Fibroblast of villous mesenchyme (primary cell): ENCODE data around the gene CDK9. TPM values are rescaled to one million over a fixed set of nuclear protein-coding genes. Genes with fewer than 3 reads are reported as not detected.

Experiments used
- DNase-seq: peaks from one replicate; pipeline ENCODE4 v3.0.0-alpha.2; 2010; ENCODE audit warnings: low read depth
- H3K4me3 ChIP-seq: 2 replicates; pipeline ENCODE4 v1.5.1; 2011; ENCODE audit warnings: low read depth, mild to moderate bottlenecking, low read length
- total RNA-seq: library from RNA; depleted of rRNA; stranded (reverse); fragments of >200 nt; gene quantifications from 2 replicates; pipeline ENCODE4 v1.2.3, GENCODE V29; 2012
- TF ChIP-seq, protein P1 (sequence below): IDR thresholded peaks from 2 replicates; pipeline ENCODE4 v1.5.1; 2012; ENCODE audit warnings: low read depth, mild to moderate bottlenecking, low read length; ENCODE audit not compliant: insufficient read depth

The CDK9 gene
- total RNA-seq, 1 donor, result 50.1 TPM

GRCh38 chr9:127746959-127747569, 38.8 kb upstream of the CDK9 start:
- no peak for DNase-seq
- H3K4me3 ChIP-seq, result no peak overlapping the region
- TF ChIP-seq, protein P1, sequence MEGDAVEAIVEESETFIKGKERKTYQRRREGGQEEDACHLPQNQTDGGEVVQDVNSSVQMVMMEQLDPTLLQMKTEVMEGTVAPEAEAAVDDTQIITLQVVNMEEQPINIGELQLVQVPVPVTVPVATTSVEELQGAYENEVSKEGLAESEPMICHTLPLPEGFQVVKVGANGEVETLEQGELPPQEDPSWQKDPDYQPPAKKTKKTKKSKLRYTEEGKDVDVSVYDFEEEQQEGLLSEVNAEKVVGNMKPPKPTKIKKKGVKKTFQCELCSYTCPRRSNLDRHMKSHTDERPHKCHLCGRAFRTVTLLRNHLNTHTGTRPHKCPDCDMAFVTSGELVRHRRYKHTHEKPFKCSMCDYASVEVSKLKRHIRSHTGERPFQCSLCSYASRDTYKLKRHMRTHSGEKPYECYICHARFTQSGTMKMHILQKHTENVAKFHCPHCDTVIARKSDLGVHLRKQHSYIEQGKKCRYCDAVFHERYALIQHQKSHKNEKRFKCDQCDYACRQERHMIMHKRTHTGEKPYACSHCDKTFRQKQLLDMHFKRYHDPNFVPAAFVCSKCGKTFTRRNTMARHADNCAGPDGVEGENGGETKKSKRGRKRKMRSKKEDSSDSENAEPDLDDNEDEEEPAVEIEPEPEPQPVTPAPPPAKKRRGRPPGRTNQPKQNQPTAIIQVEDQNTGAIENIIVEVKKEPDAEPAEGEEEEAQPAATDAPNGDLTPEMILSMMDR, result no peak

DNA sequence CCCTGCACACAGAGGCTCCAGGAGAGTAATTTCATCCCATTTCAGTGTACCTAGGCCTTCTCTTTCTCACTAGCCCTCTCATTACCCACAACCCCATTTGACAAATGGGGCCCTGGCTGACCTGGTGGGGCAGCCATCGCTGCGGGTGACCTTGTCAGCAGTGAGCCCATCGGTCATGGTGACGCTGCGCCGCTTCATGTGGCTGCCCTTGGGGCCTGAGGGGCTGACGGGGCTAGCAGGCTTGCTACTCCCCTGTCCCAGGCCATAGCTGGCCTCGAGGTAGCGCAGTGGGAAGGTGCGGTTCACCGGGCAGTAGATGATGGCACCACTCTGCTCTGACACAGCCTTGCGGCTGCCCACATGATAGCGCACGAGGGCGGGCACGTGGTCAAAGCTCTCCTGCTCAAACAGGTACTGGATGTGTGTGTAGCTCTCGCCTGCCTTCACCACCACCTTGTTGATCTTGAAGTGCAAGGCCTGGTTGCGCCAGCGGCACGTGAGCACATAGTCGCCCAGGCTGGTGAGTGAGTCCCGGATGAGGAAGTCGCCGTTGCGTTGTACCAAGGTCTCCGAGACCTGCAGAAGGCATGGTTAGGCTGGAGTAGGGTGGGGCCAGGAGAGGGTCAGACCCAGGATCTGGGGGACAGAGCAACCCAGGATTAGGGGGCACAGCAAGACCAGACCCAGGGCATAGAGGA, 36.6 kb upstream of the CDK9 start:
- no peak for DNase-seq
- TF ChIP-seq, protein P1, result no peak
- no peak overlapping the region for H3K4me3 ChIP-seq

DNA sequence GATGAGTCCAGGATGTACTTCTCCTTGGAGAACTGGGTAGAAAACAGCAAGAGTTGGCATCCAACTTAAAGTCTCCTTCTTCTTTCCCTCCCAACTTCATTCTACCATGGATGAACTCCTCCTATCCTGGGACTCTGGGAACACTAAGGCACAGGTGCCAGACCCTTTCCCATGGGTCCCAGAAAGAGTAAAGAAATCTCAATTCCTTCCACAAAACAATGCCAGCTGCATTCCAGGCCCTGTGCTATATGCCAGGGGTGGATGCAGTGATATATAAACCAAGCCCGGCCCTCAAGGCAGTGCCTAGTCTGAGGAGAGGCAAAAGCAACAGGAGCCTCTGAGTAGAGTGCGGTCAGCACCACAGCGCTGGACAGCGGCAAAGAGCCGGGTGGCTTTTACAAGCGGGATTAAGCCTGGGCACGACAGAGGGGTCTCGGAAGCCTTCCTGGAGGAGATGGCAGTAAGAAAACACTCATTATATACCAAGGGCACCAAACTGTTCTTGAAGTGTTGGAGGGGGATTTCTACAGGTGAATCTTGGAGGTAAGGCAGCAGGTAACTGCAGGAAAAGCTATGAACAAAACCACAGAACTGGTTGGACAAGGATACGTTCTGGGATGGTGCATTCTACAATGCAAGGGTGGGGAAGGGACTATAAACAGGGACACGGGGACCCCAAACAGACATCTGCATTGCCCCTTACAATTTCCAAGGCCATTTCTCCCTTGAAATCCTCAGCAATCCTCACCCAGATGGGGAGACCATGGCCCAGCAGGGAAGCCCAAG, 34.4 kb upstream of the CDK9 start:
- TF ChIP-seq, protein P1, result no peak
- DNase-seq, result peak; percentile 30
- no peak overlapping the region for H3K4me3 ChIP-seq

DNA sequence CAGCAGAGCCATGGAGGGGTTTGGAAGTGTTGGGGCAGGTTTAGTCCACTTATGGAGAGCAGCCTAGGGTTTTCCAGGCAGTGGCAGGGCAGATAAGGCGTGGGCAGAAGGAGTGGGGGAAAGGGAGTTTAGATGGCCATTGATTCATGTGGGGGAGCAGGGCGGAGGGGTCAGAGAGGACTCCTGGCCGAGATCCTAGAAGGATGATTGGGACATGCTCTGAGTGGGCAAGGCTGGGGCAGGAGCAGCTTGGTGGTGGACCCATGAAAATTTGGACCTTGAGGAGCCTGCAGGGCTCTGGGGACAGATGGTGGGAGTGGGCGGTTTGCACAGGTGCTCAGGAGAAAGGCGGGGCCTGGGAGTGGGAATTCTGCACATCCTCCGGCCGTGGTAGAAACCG, 32.7 kb upstream of the CDK9 start:
- no peak overlapping the region for H3K4me3 ChIP-seq
- TF ChIP-seq, protein P1, result no peak
- no peak for DNase-seq

- no peak for DNase-seq
- TF ChIP-seq, protein P1, result no peak
- no peak overlapping the region for H3K4me3 ChIP-seq
Measured at GRCh38 chr9:127753622-127754021, 32.2 kb upstream of the CDK9 start.

DNA sequence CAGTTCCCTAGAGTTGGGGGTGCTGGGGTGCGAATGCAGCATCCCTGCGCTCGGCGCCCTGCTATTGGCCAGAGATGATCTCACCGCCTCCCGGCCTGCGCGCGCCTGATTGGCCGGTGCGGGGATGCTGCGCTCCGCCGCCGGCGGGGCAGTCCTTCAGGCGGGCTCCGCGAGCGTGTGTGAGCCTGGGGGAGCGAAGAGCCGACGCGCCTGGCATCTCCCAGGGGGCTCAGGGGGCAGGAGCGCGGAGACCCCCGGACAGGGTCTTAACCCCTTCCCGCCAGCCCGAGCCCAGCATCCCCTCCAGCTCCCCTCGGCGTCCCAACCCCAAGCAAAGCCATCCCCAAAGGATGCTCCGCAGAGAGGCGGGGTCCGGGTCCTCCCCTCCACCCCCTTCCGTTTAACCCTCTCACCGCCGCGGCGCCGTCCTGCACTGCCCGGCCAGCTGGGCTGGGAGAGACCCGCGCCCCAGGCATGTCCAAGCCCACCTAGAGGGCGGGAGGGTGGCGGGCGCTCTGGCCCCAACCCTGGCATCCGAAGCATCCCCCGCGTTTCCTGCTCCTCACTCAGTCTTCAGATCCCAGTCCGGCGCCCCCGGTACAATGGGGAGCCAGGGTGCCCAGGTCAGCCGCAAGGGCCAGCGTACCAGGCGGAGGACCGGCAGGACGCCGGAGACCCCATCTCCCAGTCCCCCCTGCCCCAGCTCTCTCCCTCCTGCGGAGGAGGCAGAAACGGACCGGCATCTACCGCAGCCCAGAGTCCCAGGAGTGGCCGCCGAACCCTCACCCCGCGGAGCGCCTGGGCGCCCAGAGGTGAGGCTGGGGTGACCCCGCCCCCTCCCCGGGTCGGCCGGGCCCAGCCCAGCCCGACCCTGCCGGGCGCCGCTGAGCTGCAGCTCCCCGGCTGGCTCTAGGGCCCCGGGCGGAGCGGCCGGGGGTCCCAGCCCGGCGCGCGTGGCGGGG, 31.5 kb upstream of the CDK9 start:
- DNase-seq, result no peak
- H3K4me3 ChIP-seq, result no peak overlapping the region
- TF ChIP-seq, protein P1, result no peak
